KMS-11 (cell line): ENCODE measurements around the gene APH1A.

Experiments used
- H2AFZ ChIP-seq: fragments of 200-600 bp; sonication (generic); 2 replicates; pipeline ENCODE4 v1.6.1; 2016; ENCODE audit warnings: antibody characterized with exemption, mixed run types, low read depth
- H3K27ac ChIP-seq: fragments of 200-600 bp; sonication (generic); 2 replicates; pipeline ENCODE4 v1.6.1; 2016; ENCODE audit warnings: mild to moderate bottlenecking, mixed run types
- H3K27me3 ChIP-seq: fragments of 200-600 bp; sonication (generic); 2 replicates; pipeline ENCODE4 v1.6.1; 2017; ENCODE audit warnings: mild to moderate bottlenecking, low read depth, mixed run types, moderate library complexity; ENCODE audit not compliant: insufficient read depth
- H3K36me3 ChIP-seq: fragments of 200-600 bp; sonication (generic); 2 replicates; pipeline ENCODE4 v1.6.1; 2017; ENCODE audit warnings: mild to moderate bottlenecking, mixed run types; ENCODE audit not compliant: insufficient read depth
- H3K4me1 ChIP-seq: fragments of 200-600 bp; sonication (generic); 2 replicates; pipeline ENCODE4 v1.6.1; 2016; ENCODE audit warnings: mild to moderate bottlenecking, low read depth, mixed run types; ENCODE audit not compliant: poor library complexity, severe bottlenecking
- H3K4me2 ChIP-seq: fragments of 200-600 bp; sonication (generic); 2 replicates; pipeline ENCODE4 v1.7.0; 2016; ENCODE audit warnings: mild to moderate bottlenecking, mixed run types
- H3K4me3 ChIP-seq: fragments of 200-600 bp; sonication (generic); IDR thresholded peaks from 2 replicates; pipeline ENCODE4 v1.6.1; 2017; ENCODE audit warnings: low read depth, low read length, mixed read lengths; ENCODE audit not compliant: insufficient read depth
- H3K79me2 ChIP-seq: fragments of 200-600 bp; sonication (generic); 2 replicates; pipeline ENCODE4 v1.6.1; 2016; ENCODE audit warnings: low read depth, mixed run types; ENCODE audit not compliant: insufficient read depth
- H3K9ac ChIP-seq: fragments of 200-600 bp; sonication (generic); 2 replicates; pipeline ENCODE4 v1.6.1; 2016; ENCODE audit warnings: mild to moderate bottlenecking, mixed run types
- H4K20me1 ChIP-seq: fragments of 200-600 bp; sonication (generic); 2 replicates; pipeline ENCODE4 v1.6.1; 2016; ENCODE audit warnings: mild to moderate bottlenecking, mixed run types; ENCODE audit not compliant: insufficient read depth
- TF ChIP-seq, protein P1 (sequence below): fragments of 200-600 bp; sonication (generic); conservative IDR thresholded peaks from 2 replicates; pipeline ENCODE4 v1.6.1; 2017; ENCODE audit warnings: low read depth, mild to moderate bottlenecking, antibody characterized with exemption, low read length, moderate library complexity, mixed read lengths

The APH1A gene

DNA sequence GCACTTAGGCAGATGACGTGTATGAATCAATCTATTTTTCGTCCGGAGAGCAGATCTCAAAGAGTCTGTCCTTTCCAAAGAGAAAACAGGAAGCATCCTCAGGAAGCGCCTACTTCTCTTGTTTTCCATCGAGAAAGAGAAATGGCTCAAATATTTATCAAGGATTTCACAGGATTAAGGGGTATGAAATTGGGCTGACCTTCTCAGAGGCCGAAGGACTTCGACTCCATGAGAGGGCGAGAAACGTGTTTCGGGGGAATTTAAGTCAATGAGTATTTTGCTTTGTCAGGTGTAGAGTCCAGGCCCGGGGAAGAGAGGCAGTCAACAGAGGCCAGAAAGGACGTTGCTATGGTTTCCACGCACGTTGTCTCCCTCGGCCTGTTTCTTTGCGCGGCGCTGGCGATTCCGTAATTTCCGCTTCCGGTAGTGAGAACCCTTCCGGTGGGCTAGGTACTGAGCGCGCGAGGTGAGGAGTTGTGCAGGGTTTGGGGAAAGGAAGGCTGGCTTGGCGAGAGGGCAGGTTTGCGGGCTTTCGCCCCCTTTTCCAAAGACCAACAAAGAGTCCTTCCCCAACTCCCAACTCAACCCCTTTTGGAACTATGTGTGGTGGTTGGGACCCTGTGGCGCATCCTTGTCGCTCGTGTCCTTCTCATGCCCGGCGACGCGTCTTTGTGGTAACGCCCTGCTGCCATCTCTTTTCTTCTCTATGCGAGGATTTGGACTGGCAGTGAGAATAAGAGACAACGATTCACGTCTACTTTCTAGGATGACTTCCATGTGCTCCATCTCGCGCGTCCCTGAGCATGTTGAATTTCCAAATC is 24.8 kb upstream of the APH1A start, which contains the start of gene MRPS21:
Gene MRPS21, plus strand, starts transcription at position 429 of the 821 bp plus-strand sequence. CDS start 506 bp downstream, outside the sequence.
- H3K9ac ChIP-seq = no peak within 1 kb of the TSS; the same call in 1 of the 2 replicates
- no peaks in the 10 kb centered on the region for H3K4me1 ChIP-seq
- no peaks in the 10 kb centered on the region for H4K20me1 ChIP-seq
- H3K36me3 ChIP-seq = no peaks in the 10 kb centered on the region
- H3K27ac ChIP-seq = no peak within 1 kb of the TSS
- H3K79me2 ChIP-seq = no peaks in the 10 kb centered on the region
- peak within 1 kb of the TSS; percentile 11; the same call in 1 of the 2 replicates for H2AFZ ChIP-seq
- no peak within 1 kb of the TSS for H3K4me3 ChIP-seq
- H3K4me2 ChIP-seq = no peak within 1 kb of the TSS; the same call in 1 of the 2 replicates
- TF ChIP-seq, protein P1, sequence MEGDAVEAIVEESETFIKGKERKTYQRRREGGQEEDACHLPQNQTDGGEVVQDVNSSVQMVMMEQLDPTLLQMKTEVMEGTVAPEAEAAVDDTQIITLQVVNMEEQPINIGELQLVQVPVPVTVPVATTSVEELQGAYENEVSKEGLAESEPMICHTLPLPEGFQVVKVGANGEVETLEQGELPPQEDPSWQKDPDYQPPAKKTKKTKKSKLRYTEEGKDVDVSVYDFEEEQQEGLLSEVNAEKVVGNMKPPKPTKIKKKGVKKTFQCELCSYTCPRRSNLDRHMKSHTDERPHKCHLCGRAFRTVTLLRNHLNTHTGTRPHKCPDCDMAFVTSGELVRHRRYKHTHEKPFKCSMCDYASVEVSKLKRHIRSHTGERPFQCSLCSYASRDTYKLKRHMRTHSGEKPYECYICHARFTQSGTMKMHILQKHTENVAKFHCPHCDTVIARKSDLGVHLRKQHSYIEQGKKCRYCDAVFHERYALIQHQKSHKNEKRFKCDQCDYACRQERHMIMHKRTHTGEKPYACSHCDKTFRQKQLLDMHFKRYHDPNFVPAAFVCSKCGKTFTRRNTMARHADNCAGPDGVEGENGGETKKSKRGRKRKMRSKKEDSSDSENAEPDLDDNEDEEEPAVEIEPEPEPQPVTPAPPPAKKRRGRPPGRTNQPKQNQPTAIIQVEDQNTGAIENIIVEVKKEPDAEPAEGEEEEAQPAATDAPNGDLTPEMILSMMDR = no peak
- H3K27me3 ChIP-seq = no peaks in the 10 kb centered on the region

DNA sequence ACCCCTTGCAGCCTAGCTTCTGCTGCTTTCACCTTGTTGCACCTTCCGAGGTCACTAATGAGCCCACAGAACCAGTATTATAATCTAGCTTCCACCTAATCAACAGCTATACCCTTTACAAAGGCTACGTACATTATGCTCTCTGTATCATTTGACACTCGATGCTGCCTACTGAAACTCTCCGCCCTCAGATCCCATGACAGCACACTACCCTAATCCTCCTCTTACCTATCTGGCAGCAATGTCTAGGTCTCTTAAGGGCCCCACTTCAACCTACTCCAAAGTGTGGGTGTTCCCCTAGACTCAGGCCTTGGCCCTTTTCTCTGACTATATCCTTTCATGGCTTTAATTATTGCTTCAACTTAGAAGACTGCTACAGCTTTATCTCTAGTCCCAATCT is 20.0 kb upstream of the APH1A start:
- Histone ChIP-seq H3K4me2 (no peak overlapping the region), H3K27me3 (no peaks in the 10 kb centered on the region), H4K20me1 (no peaks in the 10 kb centered on the region), H3K27ac (no peak overlapping the region), H3K36me3 (no peaks in the 10 kb centered on the region), H3K4me1 (no peaks in the 10 kb centered on the region), H3K9ac (no peak overlapping the region), H3K79me2 (no peaks in the 10 kb centered on the region), H3K4me3 (no peak overlapping the region), H2AFZ (no peak overlapping the region)
- TF ChIP-seq, protein P1 = no peak

DNA sequence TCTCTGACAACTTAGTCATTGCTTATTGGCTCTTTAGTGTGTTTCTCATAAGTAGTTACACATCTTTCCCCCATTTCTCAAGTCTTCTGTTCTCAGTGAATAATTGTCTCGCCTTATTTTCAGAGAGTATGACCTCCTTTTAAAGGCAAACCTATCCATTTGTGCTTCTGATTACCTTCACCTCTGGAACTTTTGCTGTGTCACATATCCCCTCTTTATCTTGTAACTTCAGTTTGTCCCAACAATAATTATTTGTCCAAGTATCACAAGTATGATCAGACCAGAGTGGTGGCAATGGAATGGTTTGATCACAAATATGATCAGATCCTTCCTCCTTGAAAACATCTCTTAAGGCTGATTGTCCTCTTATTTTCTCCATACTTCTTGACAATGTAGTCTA is 19.6 kb upstream of the APH1A start:
- no peaks in the 10 kb centered on the region for H4K20me1 ChIP-seq
- no peak overlapping the region for H3K4me2 ChIP-seq
- H3K4me1 ChIP-seq = no peaks in the 10 kb centered on the region
- no peaks in the 10 kb centered on the region for H3K27me3 ChIP-seq
- no peaks in the 10 kb centered on the region for H3K79me2 ChIP-seq
- no peak overlapping the region for H3K9ac ChIP-seq
- TF ChIP-seq, protein P1 = no peak
- H3K27ac ChIP-seq = no peak overlapping the region
- H2AFZ ChIP-seq = no peak overlapping the region
- no peaks in the 10 kb centered on the region for H3K36me3 ChIP-seq
- no peak overlapping the region for H3K4me3 ChIP-seq

DNA sequence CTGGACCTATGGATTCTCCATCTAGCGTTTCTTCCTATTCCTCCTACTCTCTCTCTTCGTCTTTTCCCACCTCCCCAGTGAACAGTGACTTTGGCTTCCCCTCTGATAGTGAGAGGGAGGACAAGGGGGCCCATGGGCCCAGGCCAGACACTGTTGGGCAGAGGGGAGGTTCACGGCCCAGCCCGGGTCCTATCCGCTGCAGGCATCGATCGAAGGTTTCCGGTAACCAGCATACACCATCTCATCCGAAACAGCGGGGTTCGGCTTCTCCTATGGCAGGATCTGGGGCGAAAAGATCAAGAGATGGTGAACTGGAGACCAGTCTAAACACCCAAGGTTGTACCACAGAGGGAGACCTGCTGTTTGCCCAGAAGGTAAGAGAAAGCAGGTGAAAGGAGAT is 14.4 kb upstream of the APH1A start:
- TF ChIP-seq, protein P1 = no peak
- Histone ChIP-seq H2AFZ (no peak overlapping the region), H3K27ac (no peak overlapping the region), H3K79me2 (no peaks in the 10 kb centered on the region), H3K4me1 (no peaks in the 10 kb centered on the region), H3K4me3 (no peak overlapping the region), H3K27me3 (no peaks in the 10 kb centered on the region), H4K20me1 (no peaks in the 10 kb centered on the region), H3K4me2 (no peak overlapping the region), H3K9ac (no peak overlapping the region), H3K36me3 (no peaks in the 10 kb centered on the region)
